GM12878 (cell line): ENCODE measurements around the gene GLRA1. TPM values are rescaled to one million over a fixed set of nuclear protein-coding genes. Genes with fewer than 3 reads are reported as not detected.

Experiments used
- ATAC-seq: fragments of 200-7000 bp; cut with Tn5 transposase; 3 replicates; pipeline ENCODE4 v1.9.1; 2020; ENCODE audit warnings: mild to moderate bottlenecking, moderate library complexity
- BruUV-seq: library from RNA; stranded (reverse); fragments of 400-500 nt; replicated peaks from 2 replicates; lab custom pipeline; 2021; lab: Mats Ljungman, UMichigan
- CTCF ChIA-PET: fragments of 300-600 bp; sonication (Branson Sonifier 250); formaldehyde crosslinking; extraction: SDS; loops from one replicate; lab custom pipeline; 2021; ENCODE audit warnings: inconsistent platforms; lab: Yijun Ruan, JAX
- POLR2A ChIA-PET: fragments of 350-600 bp; formaldehyde crosslinking; extraction: SDS; loops from one replicate; lab custom pipeline; 2021; ENCODE audit warnings: inconsistent platforms; lab: Charles Lee
- RAD21 ChIA-PET: fragments of 300-600 bp; sonication (Branson Sonifier 250); formaldehyde crosslinking; loops from one replicate; lab custom pipeline; 2023; ENCODE audit warnings: antibody characterized with exemption; ENCODE audit not compliant: unreplicated experiment; lab: Charles Lee
- SMC1A ChIA-PET: fragments of 300-600 bp; sonication (Branson Sonifier 250); formaldehyde crosslinking; loops from one replicate; lab custom pipeline; 2023; ENCODE audit not compliant: unreplicated experiment, uncharacterized antibody; lab: Charles Lee
- DNase-seq: peaks from one replicate; pipeline ENCODE4 v3.0.0-alpha.2; 2011; ENCODE audit warnings: low read depth, low spot score
- FAIRE-seq: peaks from 3 replicates; lab custom pipeline; 2011; peaks lifted over from hg19 to GRCh38; lab: Jason Lieb, UNC
- H2AFZ ChIP-seq: 2 replicates; pipeline ENCODE4 v1.6.0; 2011; ENCODE audit warnings: low read depth, low read length, control low read depth; ENCODE audit not compliant: control insufficient read depth
- H3K27ac ChIP-seq: 2 replicates; pipeline ENCODE4 v1.5.1; 2011; ENCODE audit warnings: control low read depth; ENCODE audit not compliant: control insufficient read depth, insufficient read depth
- H3K27me3 ChIP-seq, 2 experiments: replicated peaks in 1 of 2; 2 replicates each; pipeline versions ENCODE4 v1.6.0 to v1.6.1; 2011; ENCODE audit warnings: low read length in 1 of 2; ENCODE audit not compliant: control insufficient read depth in 2 of 2, insufficient read depth in 2 of 2
- H3K36me3 ChIP-seq, 2 experiments: 2 replicates each; pipeline ENCODE4 v1.5.1; 2011; ENCODE audit warnings: low read length in 1 of 2; ENCODE audit not compliant: control insufficient read depth in 2 of 2, insufficient read depth in 2 of 2
- H3K4me1 ChIP-seq: 2 replicates; pipeline ENCODE4 v1.6.1; 2011; ENCODE audit warnings: mild to moderate bottlenecking, low read length, moderate library complexity, mixed read lengths; ENCODE audit not compliant: control insufficient read depth, insufficient read depth
- H3K4me2 ChIP-seq: 2 replicates; pipeline ENCODE4 v1.6.0; 2011; ENCODE audit warnings: control low read depth; ENCODE audit not compliant: control insufficient read depth, insufficient read depth
- H3K4me3 ChIP-seq: fragments of 200-600 bp; sonication (generic); 2 replicates; pipeline ENCODE4 v1.5.1; 2016
- H3K79me2 ChIP-seq: 2 replicates; pipeline ENCODE4 v1.6.0; 2011; ENCODE audit warnings: low read length; ENCODE audit not compliant: control insufficient read depth, insufficient read depth
- H3K9ac ChIP-seq: 2 replicates; pipeline ENCODE4 v1.8.0; 2011; ENCODE audit warnings: low read length, control low read depth, mixed read lengths; ENCODE audit not compliant: control insufficient read depth, insufficient read depth
- H3K9me3 ChIP-seq: replicated peaks from 3 replicates; pipeline ENCODE4 v1.5.1; 2011; ENCODE audit warnings: mild to moderate bottlenecking, low read length; ENCODE audit not compliant: control insufficient read depth, insufficient read depth
- H4K20me1 ChIP-seq: 2 replicates; pipeline ENCODE4 v1.6.0; 2011; ENCODE audit not compliant: control insufficient read depth, insufficient read depth
- CREM ChIP-seq: IDR thresholded peaks from 2 replicates; pipeline ENCODE4 v1.6.1; 2014; ENCODE audit warnings: antibody characterized with exemption, low read depth
- POLR2AphosphoS5 ChIP-seq: IDR thresholded peaks from 2 replicates; pipeline ENCODE4 v1.6.1; 2011; ENCODE audit warnings: mild to moderate bottlenecking, low read length, inconsistent platforms
- SRF ChIP-seq, 2 experiments: IDR thresholded peaks; 2 replicates each; pipeline ENCODE4 v1.6.1; 2011; ENCODE audit warnings: low read depth in 2 of 2, low read length in 2 of 2, mild to moderate bottlenecking in 1 of 2, moderate library complexity in 1 of 2
- SUPT20H ChIP-seq: IDR thresholded peaks from 2 replicates; pipeline ENCODE4 v1.6.1; 2011; ENCODE audit warnings: low read depth, mild to moderate bottlenecking, low read length, moderate library complexity, borderline replicate concordance; ENCODE audit not compliant: control insufficient read depth
- WGBS: methylation state at CpG from one replicate; pipeline ENCODE4 v1.1.6; 2016; ENCODE audit warnings: low lambda C conversion rate; ENCODE audit not compliant: insufficient replicate concordance, insufficient coverage; ENCODE audit errors: missing lambda C conversion rate; 5-methylcytosine and 5-hydroxymethylcytosine counted together
- in situ Hi-C: fragments of 300-500 bp; cut with MboI; formaldehyde crosslinking; loops from 9 replicates; pipeline ENCODE4 v1.14.3; 2018; ENCODE audit warnings: mixed read lengths
- intact Hi-C: fragments of 100-400 bp; cut with micrococcal nuclease; formaldehyde crosslinking; loops from one replicate; pipeline ENCODE4 v1.14.2; 2022; ENCODE audit not compliant: unreplicated experiment
- polyA plus RNA-seq, 11 experiments: library from polyadenylated mRNA; depleted of rRNA in 4 of 11; unstranded in 6 of 11; stranded (reverse) in 5 of 11; fragments of >200 nt; fragmentation: Nextera tagmentation in 4 of 11; fragmentation: Illumina TruSeq in 1 of 11; extraction: Ambion mirVana in 4 of 11; extraction: Trizol in 1 of 11; gene quantifications; 1 replicate in 1 of 11; 2 replicates in 10 of 11; pipeline versions ENCODE4 v1.2.1 to v1.2.3, GENCODE V29; 2011 to 2016; ENCODE audit warnings: inconsistent platforms in 2 of 11, missing spikeins in 2 of 11, low read depth in 1 of 11
- total RNA-seq, 4 experiments: library from RNA; depleted of rRNA in 3 of 4; stranded (reverse); fragments of >200 nt in 3 of 4; fragmentation: Illumina TruSeq in 1 of 4; extraction: Trizol in 1 of 4; gene quantifications; 2 replicates each; pipeline versions ENCODE4 v1.2.1 to v1.2.3, GENCODE V29; 2013 to 2021
- TF ChIP-seq, protein P1 (sequence below): IDR thresholded peaks from 2 replicates; pipeline ENCODE4 v1.6.1; 2011; ENCODE audit warnings: borderline replicate concordance, low read depth, mild to moderate bottlenecking, moderate library complexity, mixed read lengths, low read length; ENCODE audit not compliant: insufficient read depth; ENCODE audit errors: extremely low read length

The GLRA1 gene
- total and polyA plus RNA-seq, 10 of the 15 experiments (the other 5 are each of a cell fraction or from before 2014, with no cell fraction given) = not detected

DNA sequence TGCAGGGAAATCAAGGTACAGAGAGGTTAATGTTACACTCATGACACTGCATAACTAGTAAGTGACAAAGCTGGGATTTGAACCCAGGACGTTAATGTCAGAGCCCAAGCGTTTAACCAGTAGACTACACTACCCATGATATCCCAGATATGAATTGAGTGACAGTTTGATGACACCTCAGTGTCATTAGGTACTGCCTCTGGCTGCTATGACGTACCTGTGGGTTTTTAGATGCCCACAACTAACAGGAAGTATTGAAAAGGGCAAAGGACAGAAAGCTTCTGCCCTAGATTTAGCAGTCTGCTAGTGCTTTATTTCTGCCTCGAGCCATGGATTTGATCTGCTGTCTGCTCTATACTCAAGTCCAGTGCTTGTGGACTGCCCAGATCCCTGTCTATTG, 56.2 kb downstream of the GLRA1 start (continued):
- TF ChIP-seq SUPT20H (no peak), SRF (IDR thresholded peaks at IDR 0.05; ENCODE audit: low read depth in 2 of 2, low read length in 2 of 2) (0 out of 4 replicates have a peak, but pooled peaks of 1 of the 2 experiments have one; percentile 14), CREM (no peak)

DNA sequence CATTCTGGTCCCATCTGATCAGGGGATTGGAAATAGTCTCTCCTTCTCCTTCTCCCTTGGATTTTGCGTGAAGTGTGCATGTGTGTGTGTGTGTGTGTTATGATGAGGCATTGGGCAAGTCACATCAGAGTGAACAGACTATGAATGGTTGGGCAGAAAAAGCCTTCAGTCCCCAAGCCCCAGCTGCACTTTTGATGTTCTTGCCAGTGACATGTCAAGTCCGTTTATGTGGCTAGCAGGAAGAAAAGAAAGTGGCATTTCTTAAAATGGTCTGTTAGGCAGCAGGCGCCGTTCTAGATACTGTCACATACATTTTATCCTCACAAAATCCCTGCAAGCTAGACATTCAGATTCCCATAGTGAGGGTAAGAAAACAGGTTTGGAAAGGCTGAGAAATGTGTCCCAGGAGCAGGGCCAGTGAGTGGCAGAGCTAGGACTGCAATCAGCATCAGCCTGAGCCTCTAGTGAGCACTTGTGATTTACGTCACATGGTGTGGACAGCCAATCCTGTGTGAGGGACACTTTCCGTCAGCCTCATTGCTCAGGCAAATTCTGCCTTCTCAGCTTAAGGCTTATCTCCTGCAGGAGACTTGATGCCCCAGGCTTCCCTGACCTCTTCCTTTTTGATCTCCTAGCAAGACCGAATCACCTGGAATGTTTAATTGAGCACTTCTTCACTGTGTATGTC, 60.4 kb downstream of the GLRA1 start:
- CTCF ChIA-PET = interaction anchor here (0.9 to 2.0 kb wide), 2 partner anchors 39 to 90 kb away, joined by 3 to 6 read pairs; no protein-coding TSS in a partner anchor
- H3K4me3 ChIP-seq = no peak overlapping the region
- POLR2A ChIA-PET = no interaction called here
- no peak overlapping the region for H3K27ac ChIP-seq
- no peaks in the 10 kb centered on the region for H3K9me3 ChIP-seq
- TF ChIP-seq, protein P1, sequence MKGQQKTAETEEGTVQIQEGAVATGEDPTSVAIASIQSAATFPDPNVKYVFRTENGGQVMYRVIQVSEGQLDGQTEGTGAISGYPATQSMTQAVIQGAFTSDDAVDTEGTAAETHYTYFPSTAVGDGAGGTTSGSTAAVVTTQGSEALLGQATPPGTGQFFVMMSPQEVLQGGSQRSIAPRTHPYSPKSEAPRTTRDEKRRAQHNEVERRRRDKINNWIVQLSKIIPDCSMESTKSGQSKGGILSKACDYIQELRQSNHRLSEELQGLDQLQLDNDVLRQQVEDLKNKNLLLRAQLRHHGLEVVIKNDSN = peak; percentile 9
- TF ChIP-seq POLR2AphosphoS5 = no peak
- 0 out of 2 replicates have a peak, but pooled peaks cover 4% of the 10 kb centered on the region for H3K4me1 ChIP-seq
- in situ Hi-C loops = no loop called here
- intact Hi-C loops = no loop called here
- no peak overlapping the region for H3K4me2 ChIP-seq
- no peaks in the 10 kb centered on the region for H3K27me3 ChIP-seq
- ATAC-seq (no peak), DNase-seq (no peak), FAIRE-seq (no peak)
- H3K79me2 ChIP-seq = no peaks in the 10 kb centered on the region
- BruUV-seq = no TSS peak
- no peak overlapping the region for H3K9ac ChIP-seq
- WGBS = 39% methylated on average over 7 of the region's 7 CpGs
- RAD21 ChIA-PET = interaction anchor here (1.2 kb wide), 1 partner anchor 279 kb away, joined by 5 read pairs; no protein-coding TSS in a partner anchor
- no peaks in the 10 kb centered on the region for H3K36me3 ChIP-seq
- no peaks in the 10 kb centered on the region for H4K20me1 ChIP-seq
- H2AFZ ChIP-seq = no peak overlapping the region
- SMC1A ChIA-PET = interaction anchor here (0.7 to 1.4 kb wide), 5 partner anchors 10 to 94 kb away, joined by 3 to 5 read pairs (median 3); no protein-coding TSS in a partner anchor
